Body of pancreas (tissue), 4 donors: ENCODE results near the gene PSMC3. TPM values are rescaled to one million over a fixed set of nuclear protein-coding genes. Genes with fewer than 3 reads are reported as not detected.

ENCODE experiments used
- ATAC-seq: fragments of 150-250 bp; one replicate; pipeline ENCODE4 v1.9.1; 2016
- DNase-seq, 4 donors: peaks; one replicate each; pipeline ENCODE4 v3.0.0-alpha.2; 2019
- H3K27ac ChIP-seq, 4 donors: fragments of 200-600 bp; sonication (generic); 1 replicate in 3 of 4; 2 replicates in 1 of 4; pipeline versions ENCODE4 v1.5.1 to v1.6.1; 2016 to 2019; ENCODE audit warnings: mild to moderate bottlenecking in 1 of 4, mixed read lengths in 1 of 4, moderate library complexity in 1 of 4
- H3K27me3 ChIP-seq, 2 donors: fragments of 200-600 bp; sonication (generic); one replicate each; pipeline ENCODE4 v1.6.0; 2016; ENCODE audit warnings: mild to moderate bottlenecking in 1 of 2
- H3K36me3 ChIP-seq, 2 donors: fragments of 200-600 bp; sonication (generic); replicated peaks in 1 of 2; 2 replicates each; pipeline ENCODE4 v1.5.1; 2016; ENCODE audit warnings: low read depth in 2 of 2; ENCODE audit not compliant: insufficient read depth in 1 of 2
- H3K4me1 ChIP-seq: fragments of 200-600 bp; sonication (generic); one replicate; pipeline ENCODE4 v1.6.0; 2016
- H3K4me3 ChIP-seq, 2 donors: fragments of 200-600 bp; sonication (generic); 1 replicate in 1 of 2; 2 replicates in 1 of 2; pipeline ENCODE4 v1.5.1; 2016 to 2019
- H3K9me3 ChIP-seq, 3 donors: fragments of 200-600 bp; sonication (generic); 1 replicate in 2 of 3; 2 replicates in 1 of 3; pipeline ENCODE4 v1.5.1; 2016
- CTCF ChIP-seq, 7 experiments: fragments of 450-650 bp in 4 of 7; fragments of 200-600 bp in 3 of 7; sonication (generic) in 3 of 7; IDR thresholded peaks; one replicate each; pipeline ENCODE4 v1.5.1; 2016 to 2019; ENCODE audit warnings: antibody characterized with exemption in 7 of 7
- POLR2A ChIP-seq, 3 donors: fragments of 450-650 bp; IDR thresholded peaks; one replicate each; pipeline ENCODE4 v1.6.1; 2016; ENCODE audit warnings: antibody characterized with exemption in 3 of 3, mild to moderate bottlenecking in 2 of 3
- WGBS, 2 donors: methylation state at CpG; one replicate each; pipeline ENCODE4 v1.1.5; 2017; 5-methylcytosine and 5-hydroxymethylcytosine counted together
- intact Hi-C: fragments of 100-400 bp; cut with DNase I; formaldehyde crosslinking; loops from one replicate; pipeline ENCODE4 v1.15.1; 2023
- total RNA-seq, 2 donors: library from RNA; depleted of rRNA; stranded (reverse); fragments of >200 nt; gene quantifications; one replicate each; pipeline ENCODE4 v1.1.0, GENCODE V29; 2016

Gene PSMC3
- total RNA-seq, 2 donors from 2014 or later = 43.8 to 62.8 TPM

GRCh38 chr11:47378836-47379170 is 47.4 kb downstream of the PSMC3 start:
- Histone ChIP-seq H3K9me3 (no peaks in the 10 kb centered on the region), H3K4me1 (no peaks in the 10 kb centered on the region), H3K27ac (peak overlapping the region in 1 of 4 donors; percentile 57), H3K4me3 (no peak overlapping the region), H3K36me3 (no peaks in the 10 kb centered on the region), H3K27me3 (no peaks in the 10 kb centered on the region)
- intact Hi-C loops = loop anchor here (5.0 kb wide), 1 partner anchor 73 kb away; no protein-coding TSS in a partner anchor
- DNase-seq (no peak), ATAC-seq (no peak)
- no peak for TF ChIP-seq CTCF (IDR thresholded peaks at IDR 0.05)

- WGBS, 2 donors = 66 to 70% methylated on average over 8 to 30 of the region's 31 CpGs
- Histone ChIP-seq H3K27ac (peak within 1 kb of the TSS in 2 of 4 donors; percentile 12 to 57), H3K36me3 (no peaks in the 10 kb centered on the region), H3K4me3 (no peak within 1 kb of the TSS), H3K4me1 (no peaks in the 10 kb centered on the region), H3K27me3 (no peaks in the 10 kb centered on the region), H3K9me3 (no peaks in the 10 kb centered on the region)
- TF ChIP-seq CTCF (IDR thresholded peaks at IDR 0.05) (no peak), POLR2A (IDR thresholded peaks at IDR 0.05) (peak in 1 of 3 donors; percentile 41)
- ATAC-seq = no peak
- peak in 2 of 4 donors; percentile 27 to 76 for DNase-seq
- intact Hi-C loops = loop anchor here (5.0 kb wide), 1 partner anchor 74 kb away; no protein-coding TSS in a partner anchor
Measured at GRCh38 chr11:47378010-47378835, 48.0 kb downstream of the PSMC3 start, which contains the start of gene SPI1. SPI1 (minus strand) TSS chr11:47378547; CDS start chr11:47378353, 194 bp downstream.

GRCh38 chr11:47377571-47378009 is 48.6 kb downstream of the PSMC3 start:
- Histone ChIP-seq H3K9me3 (no peaks in the 10 kb centered on the region), H3K36me3 (no peaks in the 10 kb centered on the region), H3K27ac (peak overlapping the region in 1 of 4 donors; percentile 57), H3K4me3 (no peak overlapping the region), H3K4me1 (no peaks in the 10 kb centered on the region), H3K27me3 (no peaks in the 10 kb centered on the region)
- no peak for TF ChIP-seq CTCF (IDR thresholded peaks at IDR 0.05)
- intact Hi-C loops = loop anchor here (5.0 kb wide), 1 partner anchor 75 kb away; no protein-coding TSS in a partner anchor
- no peak for DNase-seq
- no peak for ATAC-seq
- 60 to 91% methylated on average over 4 to 5 of the region's 5 CpGs for WGBS, 2 donors

GRCh38 chr11:47376525-47377371 is 49.5 kb downstream of the PSMC3 start:
- TF ChIP-seq POLR2A (IDR thresholded peaks at IDR 0.05) (no peak), CTCF (IDR thresholded peaks at IDR 0.05) (no peak)
- DNase-seq = peak in 1 of 4 donors; percentile 42
- Histone ChIP-seq H3K9me3 (no peaks in the 10 kb centered on the region), H3K27me3 (no peaks in the 10 kb centered on the region), H3K4me1 (no peaks in the 10 kb centered on the region), H3K27ac (peak overlapping the region in 1 of 4 donors; percentile 57), H3K36me3 (no peaks in the 10 kb centered on the region), H3K4me3 (no peak overlapping the region)
- ATAC-seq = no peak
- 62 to 64% methylated on average over 7 to 14 of the region's 14 CpGs for WGBS, 2 donors
- intact Hi-C loops = loop anchor here (5.0 kb wide), 1 partner anchor 76 kb away; no protein-coding TSS in a partner anchor
